Panc1 (cell line): ENCODE measurements around the gene SLCO3A1. TPM values are rescaled to one million over a fixed set of nuclear protein-coding genes. Genes with fewer than 3 reads are reported as not detected.

Experiments
- ATAC-seq: fragments of 200-7000 bp; cut with Tn5 transposase; 2 replicates; pipeline ENCODE4 v1.9.1; 2020; ENCODE audit warnings: mild to moderate bottlenecking, moderate library complexity
- BruUV-seq: library from RNA; stranded (reverse); fragments of 400-500 nt; replicated peaks from 2 replicates; lab custom pipeline; 2021; lab: Mats Ljungman, UMichigan
- CTCF ChIA-PET: fragments of 300-600 bp; sonication (Branson Sonifier 250); formaldehyde crosslinking; loops from one replicate; lab custom pipeline; 2022; ENCODE audit warnings: antibody characterized with exemption; lab: Charles Lee
- POLR2A ChIA-PET: fragments of 300-600 bp; sonication (Branson Sonifier 250); formaldehyde crosslinking; loops from one replicate; lab custom pipeline; 2022; ENCODE audit warnings: antibody characterized with exemption; lab: Charles Lee
- DNase-seq: peaks from one replicate; pipeline ENCODE4 v3.0.0-alpha.2; 2010; ENCODE audit warnings: low read depth, low spot score
- H3K27ac ChIP-seq: 2 replicates; pipeline ENCODE4 v1.5.1; 2011; ENCODE audit warnings: mild to moderate bottlenecking, low read length, inconsistent platforms
- H3K27me3 ChIP-seq: fragments of 200-500 bp; sonication (Bioruptor generic); 2 replicates; pipeline ENCODE4 v1.6.0; 2014; ENCODE audit warnings: low read length, inconsistent platforms; ENCODE audit not compliant: control insufficient read depth, insufficient read depth
- H3K36me3 ChIP-seq: fragments of 200-500 bp; sonication (Bioruptor generic); 2 replicates; pipeline ENCODE4 v1.5.1; 2014; ENCODE audit warnings: inconsistent platforms, mild to moderate bottlenecking, low read length, moderate library complexity; ENCODE audit not compliant: control insufficient read depth, insufficient read depth
- H3K4me1 ChIP-seq: 2 replicates; pipeline ENCODE4 v1.5.1; 2011; ENCODE audit warnings: inconsistent platforms, mild to moderate bottlenecking, low read length, moderate library complexity; ENCODE audit not compliant: control insufficient read depth, insufficient read depth
- H3K4me3 ChIP-seq, 2 experiments: 2 replicates each; pipeline ENCODE4 v1.5.1; 2011 to 2012; ENCODE audit warnings: low read depth in 2 of 2, low read length in 2 of 2, mild to moderate bottlenecking in 2 of 2, inconsistent platforms in 1 of 2, moderate library complexity in 1 of 2
- H3K9me3 ChIP-seq: fragments of 200-500 bp; sonication (Bioruptor generic); 2 replicates; pipeline ENCODE4 v1.5.1; 2014; ENCODE audit warnings: low read depth, mild to moderate bottlenecking, inconsistent platforms, low read length, moderate library complexity; ENCODE audit not compliant: control insufficient read depth, insufficient read depth
- POLR2AphosphoS5 ChIP-seq: IDR thresholded peaks from 2 replicates; pipeline ENCODE4 v1.6.1; 2012; ENCODE audit warnings: mild to moderate bottlenecking, low read depth, low read length, moderate library complexity
- REST ChIP-seq, 2 experiments: IDR thresholded peaks; 2 replicates each; pipeline ENCODE4 v1.6.1; 2011 to 2012; ENCODE audit warnings: low read depth in 2 of 2, control low read depth in 1 of 2, low read length in 1 of 2, mild to moderate bottlenecking in 1 of 2, moderate library complexity in 1 of 2; ENCODE audit not compliant: insufficient read depth in 1 of 2
- SIN3A ChIP-seq: IDR thresholded peaks from 2 replicates; pipeline ENCODE4 v1.6.1; 2012; ENCODE audit warnings: low read depth, mild to moderate bottlenecking, low read length, moderate library complexity, borderline replicate concordance; ENCODE audit not compliant: insufficient read depth
- TCF7L2 ChIP-seq: IDR thresholded peaks from 2 replicates; pipeline ENCODE4 v1.6.1; 2011; ENCODE audit warnings: mild to moderate bottlenecking, low read depth, low read length, inconsistent platforms
- in situ Hi-C: cut with HindIII; loops from 2 replicates; pipeline ENCODE4 v1.10.0; 2016; ENCODE audit warnings: low sequenced_read_pairs, low pct_unique_long_range_greater_than_20kb
- intact Hi-C: fragments of 100-400 bp; cut with micrococcal nuclease; formaldehyde crosslinking; loops from one replicate; pipeline ENCODE4 v1.10.0; 2022; ENCODE audit not compliant: unreplicated experiment
- total RNA-seq: library from RNA; stranded (reverse); gene quantifications from one replicate; pipeline ENCODE4 v1.2.1, GENCODE V29; 2021; ENCODE audit not compliant: unreplicated experiment
- TF ChIP-seq, protein P1 (sequence below): fragments of 450-650 bp; IDR thresholded peaks from 2 replicates; pipeline ENCODE4 v1.5.1; 2017; ENCODE audit warnings: mild to moderate bottlenecking

Gene SLCO3A1
- total RNA-seq, 1 experiment from 2014 or later, result 20.6 TPM

GRCh38 chr15:92074101-92074500 lies 220.6 kb downstream of the SLCO3A1 start:
- Histone ChIP-seq H3K4me3 (no peak overlapping the region), H3K9me3 (no peaks in the 10 kb centered on the region), H3K27ac (no peak overlapping the region), H3K36me3 (no peaks in the 10 kb centered on the region), H3K27me3 (no peaks in the 10 kb centered on the region), H3K4me1 (peaks cover 3% of the 10 kb centered on the region; the same call in 1 of the 2 replicates)
- TF ChIP-seq REST (IDR thresholded peaks at IDR 0.05; ENCODE audit: insufficient read depth in 1 of 2, low read depth in 2 of 2, low read length in 1 of 2) (no peak), POLR2AphosphoS5 (no peak), SIN3A (no peak), TCF7L2 (no peak)
- TF ChIP-seq, protein P1, sequence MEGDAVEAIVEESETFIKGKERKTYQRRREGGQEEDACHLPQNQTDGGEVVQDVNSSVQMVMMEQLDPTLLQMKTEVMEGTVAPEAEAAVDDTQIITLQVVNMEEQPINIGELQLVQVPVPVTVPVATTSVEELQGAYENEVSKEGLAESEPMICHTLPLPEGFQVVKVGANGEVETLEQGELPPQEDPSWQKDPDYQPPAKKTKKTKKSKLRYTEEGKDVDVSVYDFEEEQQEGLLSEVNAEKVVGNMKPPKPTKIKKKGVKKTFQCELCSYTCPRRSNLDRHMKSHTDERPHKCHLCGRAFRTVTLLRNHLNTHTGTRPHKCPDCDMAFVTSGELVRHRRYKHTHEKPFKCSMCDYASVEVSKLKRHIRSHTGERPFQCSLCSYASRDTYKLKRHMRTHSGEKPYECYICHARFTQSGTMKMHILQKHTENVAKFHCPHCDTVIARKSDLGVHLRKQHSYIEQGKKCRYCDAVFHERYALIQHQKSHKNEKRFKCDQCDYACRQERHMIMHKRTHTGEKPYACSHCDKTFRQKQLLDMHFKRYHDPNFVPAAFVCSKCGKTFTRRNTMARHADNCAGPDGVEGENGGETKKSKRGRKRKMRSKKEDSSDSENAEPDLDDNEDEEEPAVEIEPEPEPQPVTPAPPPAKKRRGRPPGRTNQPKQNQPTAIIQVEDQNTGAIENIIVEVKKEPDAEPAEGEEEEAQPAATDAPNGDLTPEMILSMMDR, result no peak
- intact Hi-C loops (loop anchor here (10.0 kb wide), 1 partner anchor 129 kb away; no protein-coding TSS in a partner anchor), in situ Hi-C loops (no loop called here)
- ChIA-PET POLR2A (no interaction called here), CTCF (no interaction called here)
- ATAC-seq (no peak), DNase-seq (no peak)
- BruUV-seq, result no TSS peak

GRCh38 chr15:92074646-92075045 lies 221.1 kb downstream of the SLCO3A1 start:
- H3K9me3 ChIP-seq, result no peaks in the 10 kb centered on the region
- no peaks in the 10 kb centered on the region for H3K36me3 ChIP-seq
- TF ChIP-seq REST (IDR thresholded peaks at IDR 0.05; ENCODE audit: insufficient read depth in 1 of 2, low read depth in 2 of 2, low read length in 1 of 2) (no peak), SIN3A (no peak), TCF7L2 (no peak), POLR2AphosphoS5 (no peak)
- TF ChIP-seq, protein P1, result no peak
- in situ Hi-C loops, result no loop called here
- H3K4me3 ChIP-seq, result no peak overlapping the region
- no peak for DNase-seq
- BruUV-seq, result no TSS peak
- CTCF ChIA-PET, result no interaction called here
- no peaks in the 10 kb centered on the region; the same call in 1 of the 2 replicates for H3K4me1 ChIP-seq
- POLR2A ChIA-PET, result no interaction called here
- H3K27me3 ChIP-seq, result no peaks in the 10 kb centered on the region
- intact Hi-C loops, result loop anchor here (10.0 kb wide), 1 partner anchor 130 kb away; no protein-coding TSS in a partner anchor
- ATAC-seq, result no peak
- H3K27ac ChIP-seq, result no peak overlapping the region
